ENCODE data around the gene ERC2. TPM values are rescaled to one million over a fixed set of nuclear protein-coding genes. Genes with fewer than 3 reads are reported as not detected.

The ERC2 gene
- total RNA-seq, 2 experiments from 2014 or later: not detected

DNA sequence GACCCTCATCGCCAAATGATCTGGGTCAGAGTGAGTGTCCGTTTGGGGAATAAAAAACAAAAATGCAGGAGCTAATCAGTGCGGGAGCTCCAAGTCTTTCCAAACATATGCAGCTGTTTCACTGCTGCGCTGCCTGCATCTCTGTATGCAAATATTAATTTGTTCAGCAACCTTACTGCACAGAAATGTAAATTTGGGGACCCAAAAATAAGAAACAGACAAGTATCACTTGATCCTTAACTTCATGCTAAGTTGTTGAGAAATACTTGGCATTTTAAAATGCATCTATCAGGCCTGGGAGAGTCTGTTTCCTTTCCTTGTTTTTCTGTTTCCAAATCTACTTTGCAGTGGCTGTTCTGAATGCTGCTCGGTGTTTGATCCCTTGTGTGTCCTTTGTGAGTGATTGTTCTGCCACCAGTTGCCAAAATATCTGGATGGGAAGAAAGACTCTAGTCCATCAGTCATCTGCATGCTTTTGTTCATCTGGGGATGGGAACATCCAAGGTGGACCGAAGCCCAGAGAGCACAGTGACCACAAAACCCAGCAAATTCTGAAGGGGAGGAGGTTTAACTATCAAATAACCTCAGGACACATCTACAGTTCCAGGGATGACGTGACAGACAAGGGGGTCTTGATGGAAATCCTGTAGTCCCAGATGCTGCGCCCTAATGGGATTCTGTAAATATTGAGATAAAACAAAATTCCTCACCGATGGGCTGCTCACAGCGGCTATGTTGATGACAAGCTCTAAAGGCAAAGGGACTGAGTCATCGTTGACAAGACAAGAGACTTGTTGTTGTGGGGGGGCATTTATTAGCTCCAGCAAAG, 781.6 kb downstream of the ERC2 start:
- Histone ChIP-seq H3K4me1 (ENCODE audit: insufficient read depth, low read length, poor library complexity, severe bottlenecking) (peaks cover 63% of the 10 kb centered on the region), H3K4me3 (ENCODE audit: low read depth, low read length, poor library complexity, severe bottlenecking) (peak overlapping the region; percentile 52), H3K9me2 (ENCODE audit: insufficient read depth, low read length) (no peaks in the 10 kb centered on the region), H3K79me2 (ENCODE audit: insufficient read depth, low read depth, low read length) (no peaks in the 10 kb centered on the region), H2AFZ (ENCODE audit: low read length) (peak overlapping the region; percentile 81), H3K27ac (ENCODE audit: low read depth, low read length, poor library complexity, severe bottlenecking) (peak overlapping the region; percentile 29), H3K4me2 (ENCODE audit: low read length) (peak overlapping the region; percentile 86), H3K9me3 (ENCODE audit: low read length) (no peaks in the 10 kb centered on the region), H3K36me3 (ENCODE audit: insufficient read depth, low read length) (no peaks in the 10 kb centered on the region), H4K20me1 (ENCODE audit: insufficient read depth, low read length) (no peaks in the 10 kb centered on the region)
- BruUV-seq (replicated peaks): no TSS peak
- no peak for DNase-seq (ENCODE audit: low spot score)
- TF ChIP-seq EZH2phosphoT487 (IDR thresholded peaks at IDR 0.05; ENCODE audit: borderline replicate concordance, low read depth, low read length): no peak
- ChIA-PET CTCF (ENCODE audit: unreplicated experiment) (no interaction called here), POLR2A (interaction anchor here (0.9 to 3.0 kb wide), 7 partner anchors 9 to 40 kb away, joined by 3 to 11 read pairs (median 4); no protein-coding TSS in a partner anchor)
- intact Hi-C loops (cut with micrococcal nuclease; ENCODE audit: unreplicated experiment): no loop called here

DNA sequence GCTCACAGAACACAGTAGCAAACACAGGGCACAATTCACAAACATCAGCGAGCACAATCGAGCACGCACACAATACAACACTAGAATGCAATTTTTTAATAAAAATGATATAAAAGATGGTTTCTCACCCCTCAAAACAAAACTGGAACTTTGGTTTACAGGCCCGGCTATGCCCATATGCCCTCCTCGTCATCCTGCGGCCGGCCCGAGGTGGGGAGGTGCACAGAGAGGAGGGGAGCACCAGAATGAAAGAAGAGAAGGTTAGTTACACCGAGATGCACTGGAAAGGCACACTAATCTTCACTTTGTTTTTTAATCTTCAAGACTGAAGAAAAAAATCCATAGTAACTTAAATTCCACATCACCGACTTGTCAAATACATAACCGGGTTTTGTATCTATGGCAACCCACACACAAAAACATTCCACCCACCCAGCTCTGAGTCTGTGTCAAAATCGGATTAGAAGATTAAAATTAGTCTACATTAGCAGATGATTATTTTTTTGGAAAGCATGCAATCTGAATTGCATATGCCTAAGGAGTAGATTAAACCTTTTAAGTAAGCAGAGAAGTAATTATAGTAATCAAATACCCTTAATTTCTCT, 784.5 kb downstream of the ERC2 start:
- BruUV-seq (replicated peaks): no TSS peak

DNA sequence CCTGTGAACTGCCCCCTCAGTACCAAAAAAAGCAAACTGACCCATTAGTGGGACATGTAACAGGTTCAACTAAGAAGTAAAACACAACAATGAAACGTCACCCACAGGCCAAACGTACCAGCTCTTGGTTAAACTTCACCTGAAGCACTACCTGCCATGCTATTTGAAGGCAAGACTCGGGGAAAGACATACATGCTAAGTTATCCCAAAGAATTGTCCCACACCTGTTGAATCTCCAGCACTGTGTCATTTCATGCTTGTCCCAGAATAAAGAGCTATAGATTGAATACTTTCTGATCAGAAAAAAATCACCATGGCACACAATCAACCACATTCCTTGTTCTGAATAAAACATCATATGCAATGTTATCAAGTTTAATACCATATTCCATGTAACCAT, 785.8 kb downstream of the ERC2 start:
- H3K79me2 ChIP-seq (ENCODE audit: insufficient read depth, low read depth, low read length): no peaks in the 10 kb centered on the region
- no peak overlapping the region for H3K27ac ChIP-seq (ENCODE audit: low read depth, low read length, poor library complexity, severe bottlenecking)
- no peak overlapping the region for H2AFZ ChIP-seq (ENCODE audit: low read length)
- H3K9me3 ChIP-seq (ENCODE audit: low read length): no peaks in the 10 kb centered on the region
- no peaks in the 10 kb centered on the region for H3K36me3 ChIP-seq (ENCODE audit: insufficient read depth, low read length)
- no peak overlapping the region for H3K4me3 ChIP-seq (ENCODE audit: low read depth, low read length, poor library complexity, severe bottlenecking)
- H3K9me2 ChIP-seq (ENCODE audit: insufficient read depth, low read length): no peaks in the 10 kb centered on the region
- CTCF ChIA-PET (ENCODE audit: unreplicated experiment): no interaction called here
- intact Hi-C loops (cut with micrococcal nuclease; ENCODE audit: unreplicated experiment): no loop called here
- DNase-seq (ENCODE audit: low spot score): no peak
- POLR2A ChIA-PET: interaction anchor here (0.7 to 1.4 kb wide), 2 partner anchors 46 to 62 kb away, joined by 4 to 5 read pairs; no protein-coding TSS in a partner anchor
- peaks cover 21% of the 10 kb centered on the region for H3K4me1 ChIP-seq (ENCODE audit: insufficient read depth, low read length, poor library complexity, severe bottlenecking)
- H4K20me1 ChIP-seq (ENCODE audit: insufficient read depth, low read length): no peaks in the 10 kb centered on the region
- no TSS peak for BruUV-seq (replicated peaks)
- TF ChIP-seq, protein P1, sequence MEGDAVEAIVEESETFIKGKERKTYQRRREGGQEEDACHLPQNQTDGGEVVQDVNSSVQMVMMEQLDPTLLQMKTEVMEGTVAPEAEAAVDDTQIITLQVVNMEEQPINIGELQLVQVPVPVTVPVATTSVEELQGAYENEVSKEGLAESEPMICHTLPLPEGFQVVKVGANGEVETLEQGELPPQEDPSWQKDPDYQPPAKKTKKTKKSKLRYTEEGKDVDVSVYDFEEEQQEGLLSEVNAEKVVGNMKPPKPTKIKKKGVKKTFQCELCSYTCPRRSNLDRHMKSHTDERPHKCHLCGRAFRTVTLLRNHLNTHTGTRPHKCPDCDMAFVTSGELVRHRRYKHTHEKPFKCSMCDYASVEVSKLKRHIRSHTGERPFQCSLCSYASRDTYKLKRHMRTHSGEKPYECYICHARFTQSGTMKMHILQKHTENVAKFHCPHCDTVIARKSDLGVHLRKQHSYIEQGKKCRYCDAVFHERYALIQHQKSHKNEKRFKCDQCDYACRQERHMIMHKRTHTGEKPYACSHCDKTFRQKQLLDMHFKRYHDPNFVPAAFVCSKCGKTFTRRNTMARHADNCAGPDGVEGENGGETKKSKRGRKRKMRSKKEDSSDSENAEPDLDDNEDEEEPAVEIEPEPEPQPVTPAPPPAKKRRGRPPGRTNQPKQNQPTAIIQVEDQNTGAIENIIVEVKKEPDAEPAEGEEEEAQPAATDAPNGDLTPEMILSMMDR (conservative IDR thresholded peaks at IDR 0.05; ENCODE audit: low read length): no peak
- no peak for TF ChIP-seq EZH2phosphoT487 (IDR thresholded peaks at IDR 0.05; ENCODE audit: borderline replicate concordance, low read depth, low read length)
- no peak overlapping the region for H3K4me2 ChIP-seq (ENCODE audit: low read length)

More for the DNA sequence above, 784.5 kb downstream of the ERC2 start:
- Histone ChIP-seq H3K27ac (ENCODE audit: low read depth, low read length, poor library complexity, severe bottlenecking) (no peak overlapping the region), H2AFZ (ENCODE audit: low read length) (no peak overlapping the region), H3K4me3 (ENCODE audit: low read depth, low read length, poor library complexity, severe bottlenecking) (no peak overlapping the region), H3K4me1 (ENCODE audit: insufficient read depth, low read length, poor library complexity, severe bottlenecking) (peaks cover 34% of the 10 kb centered on the region), H3K9me2 (ENCODE audit: insufficient read depth, low read length) (no peaks in the 10 kb centered on the region), H3K79me2 (ENCODE audit: insufficient read depth, low read depth, low read length) (no peaks in the 10 kb centered on the region), H3K9me3 (ENCODE audit: low read length) (no peaks in the 10 kb centered on the region), H3K36me3 (ENCODE audit: insufficient read depth, low read length) (no peaks in the 10 kb centered on the region), H4K20me1 (ENCODE audit: insufficient read depth, low read length) (no peaks in the 10 kb centered on the region), H3K4me2 (ENCODE audit: low read length) (no peak overlapping the region)
- POLR2A ChIA-PET: no interaction called here
- intact Hi-C loops (cut with micrococcal nuclease; ENCODE audit: unreplicated experiment): no loop called here
- no peak for DNase-seq (ENCODE audit: low spot score)
- TF ChIP-seq, protein P1 (conservative IDR thresholded peaks at IDR 0.05; ENCODE audit: low read length): no peak
- TF ChIP-seq EZH2phosphoT487 (IDR thresholded peaks at IDR 0.05; ENCODE audit: borderline replicate concordance, low read depth, low read length): no peak
- CTCF ChIA-PET (ENCODE audit: unreplicated experiment): no interaction called here

Data from OCI-LY7 (cell line).